ENCODE results near the gene VWA7.

Gene VWA7

DNA sequence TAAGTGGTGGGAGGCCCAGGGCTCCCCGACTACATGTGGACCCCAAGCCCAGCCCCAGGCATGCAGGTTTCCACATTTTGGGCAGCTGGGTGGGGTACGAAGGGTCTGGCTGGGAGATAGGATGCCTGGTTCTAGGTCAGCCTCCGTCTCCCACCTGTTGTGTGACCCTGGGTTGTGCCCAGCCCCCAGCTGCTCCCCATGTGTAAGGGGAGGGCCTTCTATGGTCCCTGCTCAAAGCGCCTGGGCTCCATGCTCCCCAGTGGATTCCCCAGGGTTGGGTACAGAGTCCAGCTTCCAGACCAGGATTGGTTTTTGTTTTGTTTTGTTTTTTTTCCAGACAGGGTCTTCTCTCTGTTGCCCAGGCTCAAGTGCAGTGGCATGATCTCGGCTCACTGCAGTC, 1.1 kb upstream of the VWA7 start:
- DNase-seq (ENCODE audit: low read depth), result no peak

DNA sequence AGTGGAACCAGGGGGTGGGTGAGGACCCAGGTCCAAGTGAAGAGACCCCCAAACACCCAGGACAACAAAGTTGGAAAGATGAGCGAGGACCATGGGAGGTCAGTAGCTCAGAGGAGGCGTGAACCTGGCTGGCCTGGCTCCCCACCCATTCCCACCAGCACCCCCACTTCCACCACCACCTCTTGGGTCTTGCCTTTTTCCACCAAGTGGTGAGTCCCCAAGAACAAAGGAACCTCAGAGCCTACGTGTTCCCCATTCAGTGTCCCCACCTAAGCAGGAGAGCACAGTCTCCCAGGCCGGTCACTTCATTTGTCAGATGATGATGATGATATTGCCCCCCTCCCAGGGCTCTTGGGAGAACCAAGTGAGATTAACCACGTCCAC, 531 bp upstream of the VWA7 start:
- DNase-seq (ENCODE audit: low read depth), result no peak

DNA sequence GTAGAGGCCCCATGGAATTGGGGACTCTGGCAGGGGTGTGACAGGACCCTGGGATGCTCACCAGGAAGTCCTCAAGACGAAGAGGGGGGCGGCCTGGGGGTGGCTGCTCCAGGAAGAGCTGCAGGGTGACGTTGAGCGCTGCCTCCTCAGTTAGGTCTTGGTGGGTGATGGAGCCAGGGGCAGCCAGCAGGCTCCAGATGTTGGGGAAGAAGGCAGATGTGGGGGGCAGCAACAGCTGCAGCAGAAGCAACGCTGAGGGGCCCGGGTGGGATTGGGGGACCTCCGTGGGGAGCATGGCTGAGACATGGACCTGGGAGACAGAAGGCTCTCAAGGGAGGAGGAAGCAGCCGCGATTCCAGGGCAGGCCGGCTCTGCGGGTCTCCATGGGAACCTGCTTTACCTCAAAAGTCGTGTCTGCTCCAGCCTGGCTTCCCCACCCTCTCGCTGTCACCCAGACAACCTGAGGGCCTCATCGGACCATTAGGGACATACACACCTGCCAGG, 591 bp downstream of the VWA7 start:
- DNase-seq (ENCODE audit: low read depth), result no peak

DNA sequence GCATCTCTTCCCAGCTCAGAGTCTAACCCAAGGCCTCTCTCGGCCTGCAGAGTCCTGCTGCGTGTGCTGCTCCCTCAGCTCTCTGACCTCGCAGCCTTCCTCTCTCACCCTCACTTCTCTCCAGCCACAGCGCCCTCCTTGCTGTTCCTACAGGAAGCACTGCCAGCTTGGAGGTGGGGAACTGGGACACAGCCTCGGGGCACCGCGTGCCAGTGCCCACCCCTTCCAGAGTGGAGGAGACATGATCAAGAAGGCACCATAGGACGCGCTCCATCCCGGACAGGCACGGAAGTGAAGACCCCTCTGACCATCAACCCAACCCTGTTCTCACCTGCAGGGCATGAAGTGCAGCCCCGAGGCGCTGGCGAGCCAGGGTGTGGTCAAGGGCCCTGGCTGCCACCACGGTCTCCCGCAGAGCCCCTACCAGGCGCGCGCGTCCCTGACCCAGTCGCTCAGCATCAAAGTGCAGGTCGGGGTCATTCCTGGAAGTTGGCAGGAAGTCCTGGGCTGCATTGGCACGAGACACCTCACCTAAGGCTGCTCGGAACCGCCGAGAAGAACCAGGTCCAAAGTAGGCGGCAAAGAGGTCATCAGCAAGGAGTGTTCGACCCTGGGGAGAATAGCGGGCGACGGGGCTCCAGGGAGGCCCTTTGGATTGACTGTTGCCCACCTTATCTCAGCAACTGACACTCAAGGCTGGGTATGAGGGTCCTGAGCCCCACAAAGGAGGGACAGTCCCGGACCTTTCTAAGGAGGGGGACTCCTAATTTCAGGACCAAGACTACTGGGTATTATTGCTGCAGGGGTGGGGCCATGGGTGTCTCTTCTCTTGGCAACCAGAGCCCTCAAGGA, 1.3 kb downstream of the VWA7 start:
- no peak for DNase-seq (ENCODE audit: low read depth)

DNA sequence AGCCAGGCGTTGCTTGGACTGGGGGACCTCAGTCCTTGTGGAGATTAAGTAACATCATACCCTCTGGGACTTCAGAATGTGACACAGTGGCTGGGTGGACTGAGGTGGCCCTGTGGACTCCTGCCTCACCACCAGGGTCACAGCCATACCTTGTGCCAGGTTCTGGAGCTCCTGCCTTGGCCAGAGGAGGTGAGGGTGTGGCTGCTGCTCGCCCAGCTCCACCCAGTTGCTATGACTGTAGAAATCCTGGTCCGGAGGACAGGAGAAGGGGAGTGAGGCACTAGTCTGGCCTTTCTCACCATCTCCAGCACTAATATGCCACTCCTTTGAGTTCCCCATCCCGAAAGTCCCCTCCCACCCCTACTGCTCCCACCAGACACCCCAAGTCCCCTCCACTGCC, 1.9 kb downstream of the VWA7 start:
- no peak for DNase-seq (ENCODE audit: low read depth)

DNA sequence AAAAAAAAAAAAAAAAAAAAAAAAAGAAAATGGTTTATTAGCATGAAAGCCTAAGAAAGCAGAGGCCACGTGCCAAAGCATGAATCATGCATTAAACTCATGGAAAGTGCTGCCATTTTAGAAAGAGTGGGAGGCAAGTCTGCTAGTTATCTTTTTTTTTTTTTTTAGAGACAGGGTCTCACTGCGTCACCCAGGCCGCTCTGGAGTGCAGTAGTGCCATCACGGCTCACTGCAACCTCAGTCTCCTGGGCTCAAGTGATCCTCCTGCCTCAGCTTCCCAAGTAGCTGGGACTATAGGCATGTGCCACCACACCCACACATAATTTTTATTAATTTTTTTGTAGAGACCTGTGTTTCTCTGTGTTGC, 5.2 kb downstream of the VWA7 start:
- no peak for DNase-seq (ENCODE audit: low read depth)

DNA sequence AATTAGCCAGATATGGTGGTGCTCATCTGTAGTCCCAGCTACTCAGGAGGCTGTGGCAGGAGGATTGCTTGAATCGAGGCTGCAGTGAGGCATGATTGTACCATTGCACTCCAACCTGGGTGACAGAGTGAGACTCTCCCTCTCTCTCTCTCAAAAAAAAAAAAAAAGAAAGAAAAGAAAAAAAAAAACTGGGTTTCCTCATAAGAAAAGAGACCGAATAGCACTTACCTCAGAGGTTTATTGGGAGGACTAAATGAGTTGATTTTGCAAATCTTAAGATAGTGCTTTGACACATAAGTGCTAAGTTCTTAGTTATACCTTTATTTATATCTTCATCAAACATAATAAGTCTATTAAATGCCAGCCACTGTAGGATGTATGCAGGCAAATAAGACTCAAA, 6.3 kb downstream of the VWA7 start:
- DNase-seq (ENCODE audit: low read depth), result no peak

DNA sequence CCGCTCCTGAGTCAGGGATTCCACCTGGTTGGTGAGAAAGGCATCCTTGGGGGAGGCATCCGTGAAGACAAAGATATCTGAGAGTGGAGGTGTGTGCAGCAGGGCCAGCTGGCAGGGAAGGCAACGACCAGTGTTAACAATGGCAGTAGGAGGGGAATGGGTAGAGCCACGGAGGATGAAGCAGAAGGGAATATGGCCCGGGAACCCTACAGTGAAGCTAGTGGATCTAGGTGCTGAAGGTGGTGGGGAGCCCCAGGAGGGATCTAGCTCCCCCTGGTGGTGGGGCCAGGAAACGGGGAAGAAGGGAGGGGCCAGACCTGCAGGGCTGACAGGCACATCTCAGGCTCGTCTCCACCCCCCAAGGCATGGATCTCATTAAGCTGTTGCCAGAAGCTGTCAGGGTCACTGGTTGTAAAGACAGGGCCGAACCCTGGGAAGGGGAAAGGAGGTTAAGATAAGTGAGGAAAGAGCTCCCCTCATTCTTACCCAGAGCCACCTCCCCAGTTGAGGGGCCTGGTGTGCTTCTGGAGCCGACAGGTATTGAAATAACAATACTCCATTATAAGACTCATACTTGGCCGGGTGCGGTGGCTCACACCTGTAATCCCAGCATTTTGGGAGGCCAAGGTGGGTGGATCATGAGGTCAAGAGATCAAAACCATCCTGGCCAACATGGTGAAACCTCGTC, 7.3 kb downstream of the VWA7 start:
- peak; percentile 54 for DNase-seq (ENCODE audit: low read depth)

DNA sequence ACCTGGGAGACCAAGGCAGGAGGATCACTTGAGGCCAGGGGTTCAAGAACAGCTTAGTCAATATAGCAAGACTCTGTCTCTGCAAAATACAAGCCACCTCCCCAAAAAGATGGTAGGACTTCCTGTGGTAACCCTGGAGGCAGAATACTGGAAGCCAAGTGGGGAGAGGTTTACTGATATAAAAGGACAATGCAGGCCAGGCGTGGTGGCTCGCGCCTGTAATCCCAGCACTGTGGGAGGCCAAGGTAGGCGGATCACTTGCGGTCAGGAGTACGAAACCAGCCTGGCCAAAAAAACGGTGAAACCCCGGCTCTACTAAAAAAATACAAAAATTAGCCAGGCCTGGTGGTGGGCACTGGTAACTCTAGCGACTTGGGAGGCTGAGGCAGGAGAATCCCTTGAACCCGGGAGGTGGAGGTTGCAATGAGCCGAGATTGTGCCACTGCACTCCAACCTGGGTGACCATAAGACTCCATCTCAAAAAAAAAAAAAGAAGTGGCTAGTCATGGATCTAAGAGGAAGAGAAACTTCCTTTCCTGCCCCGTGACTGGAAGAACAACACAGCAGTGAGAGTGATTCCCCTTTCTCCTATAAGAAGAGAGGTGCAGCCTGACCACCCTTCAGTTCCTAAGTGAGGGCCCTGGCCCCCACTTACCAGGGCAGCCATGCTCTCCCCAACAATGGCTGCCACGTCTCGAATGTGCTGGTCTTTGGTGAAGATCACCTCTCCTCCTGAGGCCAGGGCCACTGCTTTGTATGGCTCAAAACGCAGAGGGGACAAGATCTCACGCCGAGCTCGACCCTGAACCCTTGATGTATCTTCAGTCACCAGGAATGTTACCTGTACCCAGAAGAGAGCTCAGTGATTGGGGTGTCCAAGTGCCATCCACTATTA, 8.5 kb downstream of the VWA7 start:
- no peak for DNase-seq (ENCODE audit: low read depth)

DNA sequence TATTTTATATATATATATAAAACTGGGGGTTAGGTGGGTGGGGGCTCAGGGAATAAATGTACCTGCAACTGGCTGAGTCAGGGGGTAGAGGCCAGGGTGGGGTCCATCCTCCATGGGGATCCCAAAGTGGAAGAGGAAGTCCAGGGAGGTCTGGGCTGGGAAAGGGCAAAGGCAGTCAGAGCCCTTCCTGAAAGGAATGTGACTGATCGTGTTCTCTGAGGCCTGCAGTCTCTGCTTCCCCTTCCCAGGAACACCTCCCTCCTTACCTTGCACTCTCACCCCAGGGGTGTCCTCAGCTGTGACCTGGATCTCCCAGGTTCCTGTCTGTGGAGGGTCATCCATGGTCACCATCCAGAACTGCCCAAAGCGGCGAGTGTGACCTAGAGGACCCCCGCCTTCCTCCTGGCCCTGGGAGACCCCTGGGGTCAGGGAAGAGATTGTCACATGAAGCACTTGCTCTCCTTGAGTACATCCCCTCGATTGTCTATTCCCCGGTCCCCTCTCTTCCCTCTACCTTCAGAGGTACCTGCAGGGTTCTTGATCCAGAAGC, 10.0 kb downstream of the VWA7 start:
- no peak for DNase-seq (ENCODE audit: low read depth)

DNA sequence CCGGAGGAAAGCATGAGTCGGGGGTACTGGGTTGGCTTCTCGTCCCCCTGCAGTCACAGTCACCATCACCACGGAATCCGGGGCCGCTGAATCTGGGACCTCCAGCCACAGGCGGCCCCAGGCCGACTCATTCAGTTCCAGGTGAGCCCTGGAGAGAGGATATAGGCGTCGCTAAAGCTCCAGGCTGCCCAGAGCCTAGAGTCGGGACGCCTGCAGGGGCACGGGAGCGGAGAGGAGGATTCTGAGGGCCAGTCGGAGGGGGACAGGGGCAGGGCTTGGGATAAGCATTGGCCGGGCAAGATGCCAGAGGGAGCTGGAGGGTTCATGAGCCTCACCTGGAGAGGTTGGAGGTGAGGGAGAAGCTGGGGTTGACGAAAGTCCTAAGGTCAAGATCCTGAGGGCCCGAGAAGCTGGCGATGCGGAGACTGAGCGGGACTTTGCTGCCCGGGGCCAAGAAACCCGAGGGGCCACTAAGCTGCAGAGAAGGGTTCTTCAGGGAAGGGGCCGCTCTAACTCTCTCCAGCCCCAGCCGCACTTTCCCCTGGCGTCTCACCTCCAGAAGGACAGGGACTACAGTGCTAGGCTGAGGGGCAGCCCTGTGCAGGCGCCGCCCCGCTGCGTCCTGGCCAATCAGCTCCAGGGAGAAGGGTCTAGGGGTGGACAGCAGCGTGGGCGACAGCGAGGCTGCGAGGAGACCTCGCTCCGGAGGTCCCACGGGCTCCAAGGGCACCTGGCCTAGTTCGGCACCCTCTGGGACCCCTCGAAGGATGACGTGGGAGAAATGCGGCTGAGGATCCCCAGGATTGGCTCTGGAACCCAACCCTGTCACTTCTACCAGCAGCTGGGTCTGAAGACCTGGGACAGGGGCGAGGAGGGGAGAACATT, 11.0 kb downstream of the VWA7 start:
- no peak for DNase-seq (ENCODE audit: low read depth)

DNA sequence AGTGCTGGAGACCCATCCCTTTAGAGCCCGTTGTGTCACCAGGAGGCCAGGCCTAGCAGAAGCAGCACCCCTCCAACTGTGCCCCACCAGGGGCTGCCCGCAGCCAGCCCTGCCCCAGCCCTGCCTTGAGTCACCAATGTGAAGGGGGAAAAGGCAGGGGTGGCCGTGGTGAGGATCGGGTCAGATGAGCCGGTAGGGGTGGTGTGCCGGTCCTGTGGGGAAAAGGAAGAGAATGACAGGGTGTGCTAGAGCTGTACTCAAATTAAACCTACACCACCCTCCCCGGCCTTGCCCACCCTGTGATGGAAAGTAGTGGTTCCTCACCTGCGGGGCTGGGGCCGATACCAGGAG, 11.6 kb downstream of the VWA7 start:
- DNase-seq (ENCODE audit: low read depth), result no peak

DNA sequence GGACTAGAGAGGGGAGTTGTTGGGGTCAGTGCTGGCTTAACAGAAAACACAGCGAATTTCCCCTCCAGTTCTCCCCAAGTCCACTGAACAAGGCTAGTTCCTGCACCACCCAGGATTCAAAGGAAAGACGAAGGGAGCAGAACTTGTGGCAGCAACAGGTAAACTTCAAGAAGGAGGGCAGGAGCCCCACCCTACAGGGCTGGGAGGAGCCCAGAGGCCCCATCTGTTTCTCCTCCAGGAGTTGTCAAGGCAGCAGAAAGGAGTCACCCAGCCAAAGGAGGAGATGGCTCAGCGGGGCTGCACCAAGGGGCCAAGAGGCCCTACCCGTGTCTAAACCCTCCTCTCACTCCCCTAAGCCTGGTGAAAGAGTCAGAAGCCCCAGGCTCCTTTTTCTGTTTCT, 12.9 kb downstream of the VWA7 start:
- DNase-seq (ENCODE audit: low read depth), result no peak

DNA sequence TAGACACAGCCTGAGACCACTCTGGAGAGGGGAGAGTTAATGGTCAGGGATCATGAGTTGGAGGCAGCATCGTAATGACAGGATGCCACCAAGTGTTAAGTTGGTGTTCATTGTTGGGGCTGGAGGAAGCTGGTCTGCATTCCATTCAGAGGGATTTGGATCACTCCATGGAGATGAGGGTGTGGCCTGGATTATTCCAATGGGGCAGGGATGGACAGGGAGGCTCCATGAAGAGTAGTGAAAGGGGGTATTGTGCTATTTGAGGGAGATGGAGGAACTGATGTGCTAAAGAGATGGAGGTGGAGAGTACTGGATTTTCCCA, 13.5 kb downstream of the VWA7 start:
- no peak for DNase-seq (ENCODE audit: low read depth)

DNA sequence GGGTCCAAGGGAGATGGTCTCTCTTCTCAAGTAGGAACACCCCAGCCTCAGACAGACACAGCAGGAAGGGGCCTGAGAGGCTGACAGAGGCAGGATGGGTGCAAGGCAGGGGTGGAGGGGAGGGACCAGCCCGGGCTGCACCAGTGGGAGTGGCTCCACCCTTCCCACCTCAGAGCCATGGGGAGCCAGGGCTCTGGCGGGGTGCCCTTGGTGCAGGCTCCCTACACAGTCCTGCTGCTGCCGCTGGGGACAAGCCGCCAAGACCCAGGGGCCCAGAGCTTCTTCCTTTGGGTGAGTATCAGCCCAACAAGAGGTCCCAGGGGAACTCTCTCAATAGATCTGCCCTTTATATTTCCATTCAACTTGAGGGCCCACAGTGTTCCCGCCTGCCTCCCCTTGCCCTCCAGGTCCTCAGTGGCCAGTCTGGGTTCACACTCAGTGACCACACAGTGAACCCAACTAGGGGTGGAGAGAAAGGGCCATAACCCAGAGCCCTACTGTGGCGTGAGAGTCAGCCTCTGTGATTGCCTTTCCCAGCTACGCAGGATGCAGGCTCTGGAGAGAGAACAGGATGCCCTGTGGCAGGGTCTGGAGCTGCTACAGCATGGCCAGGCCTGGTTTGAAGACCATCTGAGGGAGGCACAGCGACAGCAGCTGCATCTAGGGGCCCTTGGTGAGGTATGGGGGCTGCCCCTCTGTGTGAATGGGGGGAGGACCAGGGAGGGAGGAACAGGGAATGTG, 14.1 kb downstream of the VWA7 start:
- DNase-seq (ENCODE audit: low read depth), result no peak

DNA sequence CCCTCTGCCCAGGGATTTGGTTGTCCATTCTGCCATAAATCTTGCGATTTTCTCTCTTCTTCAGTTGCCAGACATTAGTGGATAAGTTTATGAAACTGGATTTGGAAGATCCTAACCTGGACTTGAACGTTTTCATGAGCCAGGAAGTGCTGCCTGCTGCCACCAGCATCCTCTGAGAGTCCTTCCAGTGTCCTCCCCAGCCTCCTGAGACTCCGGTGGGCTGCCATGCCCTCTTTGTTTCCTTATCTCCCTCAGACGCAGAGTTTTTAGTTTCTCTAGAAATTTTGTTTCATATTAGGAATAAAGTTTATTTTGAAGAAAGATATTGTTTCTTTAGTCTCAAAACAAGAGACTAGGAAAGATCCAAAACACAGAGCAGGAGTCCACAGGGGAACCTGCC, 14.8 kb downstream of the VWA7 start, which contains the start of gene SAPCD1:
SAPCD1 (plus strand) TSS at position 301 of the 400 bp plus-strand sequence. CDS start 399 bp downstream, outside the sequence.
- no peak for DNase-seq (ENCODE audit: low read depth)

DNA sequence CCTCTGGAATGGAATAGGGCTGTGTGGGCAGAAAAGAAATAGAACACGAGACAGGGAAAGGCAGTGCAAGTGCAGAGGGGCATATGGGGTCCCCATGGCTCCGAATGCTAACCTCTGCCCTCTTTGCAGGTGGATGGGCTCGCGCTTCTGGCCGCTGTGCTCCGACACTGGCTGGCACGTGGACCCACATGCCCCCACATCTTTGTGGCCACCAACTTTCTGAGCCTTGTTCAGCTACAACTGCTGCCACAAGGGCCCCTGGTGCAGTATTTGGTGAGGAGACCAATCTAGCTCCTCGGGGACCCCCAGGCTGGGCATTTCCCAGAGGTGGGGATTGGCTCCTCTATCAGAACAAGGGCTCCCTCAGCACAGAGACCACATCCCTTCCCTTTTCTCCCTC, 15.8 kb downstream of the VWA7 start:
- no peak for DNase-seq (ENCODE audit: low read depth)

DNA sequence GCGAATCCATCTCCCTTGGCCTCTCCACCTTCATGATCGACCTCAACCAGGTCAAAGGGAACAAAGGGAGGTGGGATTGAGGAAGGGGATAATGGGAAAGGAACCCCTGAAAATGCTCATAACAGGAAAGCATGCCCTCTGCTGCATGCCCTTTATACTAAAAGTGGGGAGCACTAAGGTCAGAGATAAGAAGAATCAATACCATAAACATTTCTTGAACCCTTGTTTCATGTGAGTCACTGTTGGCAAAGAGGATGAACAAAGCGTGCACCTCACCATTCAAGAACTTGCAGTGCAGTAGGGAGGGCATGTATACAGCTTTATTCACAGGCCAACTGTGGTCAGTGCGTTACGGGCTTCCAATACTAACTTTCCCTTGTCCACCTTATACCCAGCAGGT, 16.3 kb downstream of the VWA7 start:
- no peak for DNase-seq (ENCODE audit: low read depth)

DNA sequence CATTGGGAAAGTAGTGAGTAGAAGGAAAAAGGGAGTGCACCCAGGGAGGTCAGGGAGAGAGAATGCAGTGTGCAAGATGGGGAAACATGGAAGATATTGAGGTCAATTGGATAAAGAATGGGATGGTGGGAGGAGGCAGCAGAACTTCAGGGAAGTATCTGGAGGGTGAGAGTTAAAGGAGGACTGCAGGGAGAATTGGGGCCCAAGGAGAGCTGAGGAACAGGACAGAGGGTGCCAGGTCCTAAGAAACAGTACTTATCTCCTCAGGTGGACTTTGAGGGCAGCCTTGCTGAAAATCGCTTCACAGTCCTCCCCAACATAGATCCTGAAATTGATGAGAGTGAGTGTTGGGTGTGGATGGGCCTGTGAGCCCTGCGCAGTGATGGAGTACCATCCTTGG, 18.8 kb downstream of the VWA7 start:
- no peak for DNase-seq (ENCODE audit: low read depth)

DNA sequence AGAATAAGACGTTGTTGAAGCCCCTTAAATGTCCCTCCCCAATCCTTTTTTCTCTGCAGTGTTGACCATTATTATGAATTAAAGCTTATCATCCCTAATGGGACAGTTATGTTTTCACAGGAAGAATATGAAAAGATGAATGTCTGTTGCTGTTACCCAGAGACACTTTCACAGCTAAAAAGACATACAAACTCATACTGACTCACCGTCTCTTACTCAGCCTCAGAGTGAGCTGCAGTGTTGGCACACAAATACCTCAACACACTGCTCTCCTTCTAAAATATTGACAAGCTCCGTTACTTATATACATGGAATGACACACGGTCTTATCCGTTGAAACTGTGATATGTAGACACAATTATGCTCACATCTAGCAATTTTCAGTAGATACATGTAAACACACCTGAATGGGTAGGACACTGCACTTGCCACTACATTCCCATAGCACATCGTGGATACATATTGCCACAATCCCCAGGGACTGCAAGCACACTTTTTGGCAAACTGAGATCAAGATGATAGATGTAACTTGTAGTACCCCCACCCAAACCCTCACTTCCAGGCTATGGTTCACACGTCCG, 24.3 kb downstream of the VWA7 start:
- no peak for DNase-seq (ENCODE audit: low read depth)
